ACHN (cell line): Measurements from ENCODE around the gene EXT2.

Experiments used
- DNase-seq: peaks from one replicate; pipeline ENCODE4 v3.0.0-alpha.2; 2015
- in situ Hi-C: cut with HindIII; loops from 2 replicates; pipeline ENCODE4 v1.10.0; 2017; ENCODE audit warnings: low sequenced_read_pairs, low pct_ligation_motif_present, low pct_unique_long_range_greater_than_20kb

Gene EXT2

GRCh38 chr11:44219830-44220796 is 124.6 kb downstream of the EXT2 start:
- DNase-seq: no peak
- in situ Hi-C loops: no loop called here

GRCh38 chr11:44221456-44221855 is 126.0 kb downstream of the EXT2 start:
- no peak for DNase-seq
- in situ Hi-C loops: no loop called here

- in situ Hi-C loops: no loop called here
Observed at GRCh38 chr11:44221992-44222391, 126.5 kb downstream of the EXT2 start.

DNA sequence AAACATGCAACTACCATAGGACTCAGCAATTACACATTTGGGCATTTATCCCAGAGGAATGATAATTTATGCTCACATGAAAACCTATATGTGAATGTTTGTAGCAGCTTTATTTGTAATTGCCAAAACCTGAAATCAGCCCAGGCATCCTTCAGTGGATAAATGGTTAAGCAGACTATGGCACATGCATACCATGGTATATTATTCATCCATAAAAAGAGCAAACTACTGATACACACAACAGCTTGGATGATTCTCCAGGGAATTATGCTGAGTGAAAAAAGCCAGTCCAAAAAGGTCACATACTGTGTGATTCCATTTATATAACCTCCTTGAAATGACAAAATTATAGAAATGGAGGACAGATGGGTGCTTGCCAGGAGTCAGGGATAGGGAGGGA is 127.8 kb downstream of the EXT2 start:
- peak; percentile 1 for DNase-seq
- in situ Hi-C loops: no loop called here

More at GRCh38 chr11:44221992-44222391, 126.5 kb downstream of the EXT2 start:
- no peak for DNase-seq

DNA sequence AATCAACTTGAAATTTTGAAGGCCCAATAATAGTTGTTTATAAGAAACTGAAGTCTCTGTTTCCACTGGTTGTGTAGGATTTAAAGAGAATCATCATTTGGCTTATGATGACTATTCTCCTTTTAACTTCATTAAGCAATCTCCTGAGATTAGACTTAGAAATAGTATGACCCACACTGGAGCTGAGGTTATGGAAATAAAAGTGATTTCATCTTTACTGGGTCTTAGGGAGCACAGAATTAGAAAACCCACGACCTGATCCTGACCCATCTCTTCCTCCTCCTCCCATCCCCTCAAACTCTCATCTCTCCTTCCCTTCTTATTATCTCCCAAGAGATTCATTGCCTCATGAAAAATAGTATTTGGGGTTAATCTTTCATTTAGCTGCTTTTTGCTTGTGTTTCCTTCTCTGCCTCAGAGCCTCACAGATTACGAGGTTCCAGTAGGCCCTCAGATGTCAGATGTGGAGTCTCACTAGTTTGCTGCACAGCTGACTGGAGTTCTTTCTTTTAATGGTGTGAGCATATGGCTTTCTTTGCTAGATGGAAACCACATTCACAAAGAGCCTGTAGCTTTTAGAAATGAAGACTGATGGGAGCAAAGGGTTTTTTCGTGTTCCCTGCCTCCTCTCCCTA is 129.5 kb downstream of the EXT2 start:
- DNase-seq: no peak
- in situ Hi-C loops: no loop called here

GRCh38 chr11:44226490-44226889 is 131.0 kb downstream of the EXT2 start:
- in situ Hi-C loops: no loop called here

DNA sequence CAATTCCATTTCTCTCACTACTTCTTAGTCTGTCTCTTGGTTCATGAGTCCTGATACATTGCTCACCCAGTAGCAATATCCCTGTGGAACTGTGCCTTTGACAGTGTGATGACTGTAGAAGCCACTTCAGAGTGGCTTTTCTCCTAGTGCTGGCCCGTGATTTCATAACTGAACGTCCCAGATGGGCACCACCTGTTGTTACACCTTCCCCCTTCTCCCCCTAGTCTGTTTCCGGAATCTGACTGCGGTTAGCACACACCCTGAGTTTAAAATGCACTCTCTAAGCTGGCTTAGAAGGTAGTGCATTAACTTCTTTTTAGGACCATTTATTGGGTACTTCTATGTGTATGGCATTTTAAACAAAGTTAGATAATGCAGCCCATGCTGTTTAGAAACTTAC is 131.5 kb downstream of the EXT2 start:
- in situ Hi-C loops: no loop called here
- no peak for DNase-seq

More at GRCh38 chr11:44226490-44226889, 131.0 kb downstream of the EXT2 start:
- DNase-seq: no peak

DNA sequence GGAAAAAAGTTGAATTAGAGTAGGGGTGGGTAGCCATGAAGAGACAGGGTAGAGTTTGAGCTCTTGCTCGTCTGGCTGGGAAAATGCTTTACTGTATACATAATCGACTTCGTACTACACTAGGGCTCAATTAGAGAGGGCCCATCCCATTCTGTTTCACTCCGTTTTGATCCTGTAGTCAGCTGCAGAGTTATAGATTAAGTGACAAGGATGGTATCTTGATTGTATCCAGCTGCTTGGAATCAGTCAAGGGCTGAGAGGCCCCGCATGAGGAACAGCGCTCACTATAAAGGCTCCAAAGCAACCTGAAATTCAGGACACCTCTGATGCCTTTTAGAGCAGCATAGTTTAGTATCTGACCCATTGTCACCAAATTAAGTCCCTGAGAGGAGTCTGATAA is 132.9 kb downstream of the EXT2 start:
- no peak for DNase-seq
- in situ Hi-C loops: no loop called here

DNA sequence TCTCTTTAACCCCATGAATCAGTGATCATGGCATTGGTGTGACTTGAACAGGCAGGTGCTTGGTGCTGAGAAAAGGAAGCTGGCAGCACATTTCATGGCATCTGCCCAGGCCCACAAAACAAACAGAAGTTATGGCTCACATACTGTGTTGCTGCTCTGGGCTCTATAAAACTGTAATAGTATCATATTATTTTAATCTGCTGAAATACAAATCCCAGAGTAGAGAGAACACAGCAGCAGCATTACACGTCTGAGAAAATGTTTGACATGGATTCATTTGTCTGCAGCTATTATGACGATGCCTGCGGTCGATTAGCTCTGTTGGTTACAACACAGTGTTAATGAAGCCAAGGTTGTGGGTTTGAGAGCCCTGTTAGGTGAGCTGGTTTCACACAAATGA is 133.6 kb downstream of the EXT2 start:
- in situ Hi-C loops: no loop called here
- DNase-seq: no peak

DNA sequence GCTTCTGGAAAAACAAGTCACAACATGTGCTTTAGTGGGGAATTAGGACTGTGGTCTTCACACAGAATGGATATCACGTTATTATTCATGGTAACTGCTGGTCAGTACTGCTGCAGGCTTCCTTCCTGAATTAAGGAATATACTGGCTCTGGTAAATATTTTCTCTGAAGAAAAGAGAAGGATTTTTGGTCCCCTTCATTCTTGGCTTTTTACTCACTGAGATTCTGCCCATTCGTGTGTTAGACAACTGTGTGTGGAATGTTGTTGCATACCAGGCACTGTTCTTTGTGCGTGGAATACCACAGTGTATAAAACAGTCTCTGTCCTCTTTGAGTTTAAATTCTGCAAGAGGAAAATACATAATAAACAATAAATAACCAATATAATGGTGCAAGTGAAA is 134.1 kb downstream of the EXT2 start:
- no peak for DNase-seq
- in situ Hi-C loops: no loop called here

GRCh38 chr11:44235765-44236201 is 140.3 kb downstream of the EXT2 start:
- in situ Hi-C loops: no loop called here
- no peak for DNase-seq

- no peak for DNase-seq
- in situ Hi-C loops: no loop called here
Observed at GRCh38 chr11:44236296-44236695, 140.8 kb downstream of the EXT2 start.

- DNase-seq: no peak
- in situ Hi-C loops: no loop called here
Observed at GRCh38 chr11:44237156-44237555, 141.7 kb downstream of the EXT2 start.

- in situ Hi-C loops: no loop called here
- DNase-seq: no peak
Observed at GRCh38 chr11:44241851-44242250, 146.4 kb downstream of the EXT2 start.

GRCh38 chr11:44243086-44243485 is 147.6 kb downstream of the EXT2 start:
- DNase-seq: no peak
- in situ Hi-C loops: no loop called here

- in situ Hi-C loops: no loop called here
- DNase-seq: peak; percentile 72
Observed at GRCh38 chr11:44243595-44244343, 148.3 kb downstream of the EXT2 start.

DNA sequence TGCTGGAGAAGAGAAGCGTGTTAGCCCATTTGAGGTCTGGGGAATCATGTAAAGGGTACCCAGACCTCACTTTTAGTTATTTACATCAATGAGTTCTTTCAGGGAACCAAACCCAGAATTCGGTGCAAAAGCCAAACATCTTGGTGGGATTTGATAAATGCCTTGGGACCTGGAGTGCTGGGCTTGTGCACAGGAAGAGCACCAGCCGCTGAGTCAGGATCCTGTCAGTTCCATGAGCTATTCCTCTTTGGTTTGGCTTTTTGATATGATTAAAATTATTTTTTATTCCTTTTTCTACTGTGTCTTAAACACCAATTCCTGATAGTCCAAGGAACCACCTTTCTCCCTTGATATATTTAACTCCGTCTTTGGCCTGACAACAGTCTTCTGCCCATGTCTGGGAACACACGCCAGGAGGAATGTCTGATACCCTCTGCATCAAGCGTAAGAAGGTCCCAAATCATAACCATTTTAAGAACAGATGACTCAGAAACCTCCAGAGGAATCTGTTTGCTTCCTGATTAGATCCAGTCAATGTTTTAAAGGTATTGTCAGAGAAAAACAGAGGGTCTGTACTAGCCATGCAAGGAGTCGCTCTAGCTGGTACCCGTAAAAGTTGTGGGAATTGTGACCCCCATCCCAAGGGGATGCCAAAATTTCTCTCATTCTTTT is 149.3 kb downstream of the EXT2 start:
- in situ Hi-C loops: no loop called here
- no peak for DNase-seq

DNA sequence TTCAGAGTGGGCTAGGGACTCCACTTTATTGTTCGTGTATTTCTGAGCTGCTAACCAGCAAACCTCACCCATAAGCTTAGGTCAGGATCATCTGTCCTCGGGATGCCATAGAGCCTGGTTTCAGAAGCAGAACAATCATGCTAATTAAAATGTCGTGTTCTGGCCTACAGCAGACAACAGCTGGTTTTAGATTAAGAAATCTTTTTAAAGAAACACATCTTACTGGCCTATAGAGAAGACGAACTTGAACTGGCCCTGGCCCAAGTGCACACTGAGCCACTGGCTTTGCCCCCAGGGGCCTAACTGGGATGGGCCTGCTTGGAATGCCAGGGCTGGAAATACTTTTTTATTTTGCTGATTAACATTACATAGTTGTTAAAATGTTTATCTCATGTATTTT is 151.2 kb downstream of the EXT2 start:
- in situ Hi-C loops: no loop called here
- no peak for DNase-seq

GRCh38 chr11:44247508-44247907 is 152.0 kb downstream of the EXT2 start:
- DNase-seq: no peak
- in situ Hi-C loops: no loop called here
